Measurements from ENCODE around the gene MITF.

DNA sequence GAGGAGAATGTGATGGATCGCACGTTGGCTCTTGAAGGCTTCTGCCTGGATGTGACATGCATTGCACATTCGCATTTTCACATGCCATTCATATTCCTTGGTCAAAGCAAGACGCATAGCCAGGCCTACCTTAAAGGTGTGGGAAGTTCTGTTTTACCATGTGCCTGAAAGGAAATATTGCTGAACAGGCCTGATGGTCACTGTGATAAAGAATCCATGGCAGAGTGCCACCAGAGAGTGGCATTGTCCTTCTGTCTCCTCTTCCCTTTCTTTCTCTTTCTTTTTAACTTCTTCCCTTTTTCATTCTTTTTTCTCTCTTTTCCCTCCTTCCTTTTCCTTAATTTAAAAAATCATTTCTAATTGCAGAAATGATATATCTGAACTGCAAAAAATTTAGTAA, 15.9 kb upstream of the MITF start:
- TF ChIP-seq, protein P1, sequence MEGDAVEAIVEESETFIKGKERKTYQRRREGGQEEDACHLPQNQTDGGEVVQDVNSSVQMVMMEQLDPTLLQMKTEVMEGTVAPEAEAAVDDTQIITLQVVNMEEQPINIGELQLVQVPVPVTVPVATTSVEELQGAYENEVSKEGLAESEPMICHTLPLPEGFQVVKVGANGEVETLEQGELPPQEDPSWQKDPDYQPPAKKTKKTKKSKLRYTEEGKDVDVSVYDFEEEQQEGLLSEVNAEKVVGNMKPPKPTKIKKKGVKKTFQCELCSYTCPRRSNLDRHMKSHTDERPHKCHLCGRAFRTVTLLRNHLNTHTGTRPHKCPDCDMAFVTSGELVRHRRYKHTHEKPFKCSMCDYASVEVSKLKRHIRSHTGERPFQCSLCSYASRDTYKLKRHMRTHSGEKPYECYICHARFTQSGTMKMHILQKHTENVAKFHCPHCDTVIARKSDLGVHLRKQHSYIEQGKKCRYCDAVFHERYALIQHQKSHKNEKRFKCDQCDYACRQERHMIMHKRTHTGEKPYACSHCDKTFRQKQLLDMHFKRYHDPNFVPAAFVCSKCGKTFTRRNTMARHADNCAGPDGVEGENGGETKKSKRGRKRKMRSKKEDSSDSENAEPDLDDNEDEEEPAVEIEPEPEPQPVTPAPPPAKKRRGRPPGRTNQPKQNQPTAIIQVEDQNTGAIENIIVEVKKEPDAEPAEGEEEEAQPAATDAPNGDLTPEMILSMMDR (IDR thresholded peaks at IDR 0.05), result no peak
- no peak for TF ChIP-seq POLR2A (IDR thresholded peaks at IDR 0.05)

All from right lobe of liver (tissue), 4 donors.